Colon (tissue), 2 donors: ENCODE data around the gene GAMT.
"Not testable (repeated sequence)": the region's sequence is repeated elsewhere in the genome, so short reads cannot be mapped to it uniquely, and the experiment has no call there.

ENCODE experiments used
- FAIRE-seq: peaks from 2 replicates; lab custom pipeline; 2012; peaks lifted over from hg19 to GRCh38; lab: Jason Lieb, UNC
- donor health status: control.
- donor health status: control.

GAMT gene

GRCh38 chr19:1401138-1401888 is at the start of gene GAMT:
GAMT (minus strand) TSS chr19:1401542; CDS start chr19:1401476, 66 bp downstream.
- no peak for FAIRE-seq

- no peak for FAIRE-seq
Observed at GRCh38 chr19:1449467-1450442, 48.4 kb upstream of the GAMT start, which contains the start of gene APC2. APC2 (plus strand) TSS chr19:1450121; CDS start chr19:1453002, 2,881 bp downstream.

- no peak for FAIRE-seq
Observed at GRCh38 chr19:1447944-1448343, 46.6 kb upstream of the GAMT start.

- FAIRE-seq: no peak
Observed at GRCh38 chr19:1447504-1447903, 46.2 kb upstream of the GAMT start.

- FAIRE-seq: no peak
Observed at GRCh38 chr19:1446713-1447481, 45.6 kb upstream of the GAMT start.

GRCh38 chr19:1445932-1446712 is 44.8 kb upstream of the GAMT start:
- no peak for FAIRE-seq

GRCh38 chr19:1445185-1445931 is 44.0 kb upstream of the GAMT start:
- no peak for FAIRE-seq

- FAIRE-seq: no peak
Observed at GRCh38 chr19:1441677-1442438, 40.5 kb upstream of the GAMT start.

- FAIRE-seq: no peak
Observed at GRCh38 chr19:1441022-1441426, 39.7 kb upstream of the GAMT start.

GRCh38 chr19:1440418-1440801 is 39.1 kb upstream of the GAMT start:
- FAIRE-seq: no peak

GRCh38 chr19:1439525-1440417 is 38.4 kb upstream of the GAMT start:
- FAIRE-seq: not testable (repeated sequence)

- FAIRE-seq: no peak
Observed at GRCh38 chr19:1438933-1439354, 37.6 kb upstream of the GAMT start.

- FAIRE-seq: no peak
Observed at GRCh38 chr19:1438035-1438932, 36.9 kb upstream of the GAMT start, which contains the start of gene RPS15. RPS15 (plus strand) TSS chr19:1438396; CDS start chr19:1438426, 30 bp downstream.

- no peak for FAIRE-seq
Observed at GRCh38 chr19:1437609-1438008, 36.3 kb upstream of the GAMT start.

GRCh38 chr19:1435378-1435989 is 34.1 kb upstream of the GAMT start:
- FAIRE-seq: no peak

- FAIRE-seq: no peak
Observed at GRCh38 chr19:1434577-1435060, 33.3 kb upstream of the GAMT start.

GRCh38 chr19:1434040-1434366 is 32.7 kb upstream of the GAMT start:
- no peak for FAIRE-seq
